ENCODE measurements around the gene SYT4.
"Not testable (repeated sequence)": the region's sequence is repeated elsewhere in the genome, so short reads cannot be mapped to it uniquely, and the experiment has no call there.

SYT4 gene

GRCh38 chr18:43277164-43277600, at the start of gene SYT4:
TSS of gene SYT4 (minus strand) at chr18:43277490. CDS start at chr18:43277281, 209 bp downstream.
- H3K4me3 ChIP-seq (ENCODE audit: low read length): no peak within 1 kb of the TSS
- DNase-seq (ENCODE audit: low read depth): peak; percentile 33
- no peak for TF ChIP-seq CTCF (conservative IDR thresholded peaks at IDR 0.05; ENCODE audit: low read length)

- DNase-seq (ENCODE audit: low read depth): no peak
These were observed 44.8 kb upstream of the SYT4 start for GRCh38 chr18:43322132-43322531.

GRCh38 chr18:43314941-43315340, 37.7 kb upstream of the SYT4 start:
- no peak overlapping the region for H3K4me3 ChIP-seq (ENCODE audit: low read length)
- TF ChIP-seq CTCF (conservative IDR thresholded peaks at IDR 0.05; ENCODE audit: low read length): no peak
- no peak for DNase-seq (ENCODE audit: low read depth)

More at GRCh38 chr18:43322132-43322531, 44.8 kb upstream of the SYT4 start:
- TF ChIP-seq CTCF (conservative IDR thresholded peaks at IDR 0.05; ENCODE audit: low read length): no peak
- no peak overlapping the region for H3K4me3 ChIP-seq (ENCODE audit: low read length)

- DNase-seq (ENCODE audit: low read depth): no peak
- H3K4me3 ChIP-seq (ENCODE audit: low read length): no peak overlapping the region
- no peak for TF ChIP-seq CTCF (conservative IDR thresholded peaks at IDR 0.05; ENCODE audit: low read length)
These were observed 35.6 kb upstream of the SYT4 start for GRCh38 chr18:43312891-43313290.

GRCh38 chr18:43310239-43310638, 32.9 kb upstream of the SYT4 start:
- DNase-seq (ENCODE audit: low read depth): no peak
- no peak for TF ChIP-seq CTCF (conservative IDR thresholded peaks at IDR 0.05; ENCODE audit: low read length)
- no peak overlapping the region for H3K4me3 ChIP-seq (ENCODE audit: low read length)

- no peak for TF ChIP-seq CTCF (conservative IDR thresholded peaks at IDR 0.05; ENCODE audit: low read length)
- no peak overlapping the region for H3K4me3 ChIP-seq (ENCODE audit: low read length)
- no peak for DNase-seq (ENCODE audit: low read depth)
These were observed 26.1 kb upstream of the SYT4 start for GRCh38 chr18:43303376-43303775.

- not testable (repeated sequence) for H3K4me3 ChIP-seq (ENCODE audit: low read length); DNase-seq (ENCODE audit: low read depth)
These were observed 8.9 kb upstream of the SYT4 start for GRCh38 chr18:43286187-43286586.

- DNase-seq (ENCODE audit: low read depth): no peak
- no peak for TF ChIP-seq CTCF (conservative IDR thresholded peaks at IDR 0.05; ENCODE audit: low read length)
- no peak overlapping the region for H3K4me3 ChIP-seq (ENCODE audit: low read length)
These were observed 6.0 kb upstream of the SYT4 start for GRCh38 chr18:43283299-43283698.
